ENCODE measurements around the gene GAGE2A. TPM values are rescaled to one million over a fixed set of nuclear protein-coding genes. Genes with fewer than 3 reads are reported as not detected.
"Not testable (repeated sequence)": the region's sequence is repeated elsewhere in the genome, so short reads cannot be mapped to it uniquely, and the experiment has no call there.

Gene GAGE2A
- total and polyA plus RNA-seq, 2 of the 8 experiments (the other 6 are each of a cell fraction or from before 2014, with no cell fraction given), result not detected

DNA sequence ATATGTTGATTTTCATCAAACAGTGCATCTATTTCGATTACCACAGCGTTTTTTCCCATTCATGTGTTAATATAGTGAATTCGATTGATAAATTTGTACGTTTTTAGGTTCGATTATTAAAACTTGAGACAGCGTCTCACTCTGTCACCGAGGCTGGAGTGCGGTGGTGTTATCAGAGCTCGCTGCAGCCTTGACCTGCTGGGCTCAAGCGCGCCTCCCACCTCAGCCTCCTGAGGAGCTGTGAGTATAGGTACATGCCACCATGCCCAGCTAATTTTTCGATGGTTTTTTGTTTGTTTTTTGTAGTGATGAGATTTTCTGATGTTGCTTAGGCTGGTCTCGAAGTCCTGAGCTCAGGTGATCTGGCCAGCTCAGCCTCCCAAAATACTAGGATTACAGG lies 20.1 kb upstream of the GAGE2A start:
- POLR2A ChIA-PET (ENCODE audit: partially characterized antibody); H2BK15ac ChIP-seq (ENCODE audit: low read length); H4K5ac ChIP-seq (ENCODE audit: insufficient read length, low read depth, low read length); H3K27ac ChIP-seq (ENCODE audit: low read depth, low read length); H2AFZ ChIP-seq (ENCODE audit: low read length); H2BK12ac ChIP-seq (ENCODE audit: low read depth, low read length); H2BK20ac ChIP-seq (ENCODE audit: low read length); H3K9ac ChIP-seq (replicated peaks in 1 of 4; ENCODE audit: extremely low read depth in 1 of 4, low read depth in 3 of 4, low read length in 3 of 4); FAIRE-seq; H2BK120ac ChIP-seq (replicated peaks; ENCODE audit: low read depth, low read length); H3K4me2 ChIP-seq (ENCODE audit: insufficient read depth in 1 of 2, low read depth in 2 of 2, low read length in 2 of 2); H2BK5ac ChIP-seq (ENCODE audit: low read depth, low read length); H3K4ac ChIP-seq (replicated peaks; ENCODE audit: insufficient read length, low read depth, low read length); DNase-seq (ENCODE audit: low read depth in 1 of 2, low spot score in 2 of 2); H3K36me3 ChIP-seq (ENCODE audit: control insufficient read depth in 2 of 4, insufficient read depth in 4 of 4, low read length in 3 of 4); H3K79me2 ChIP-seq (ENCODE audit: control insufficient read depth in 1 of 2, insufficient read depth in 2 of 2, low read length in 2 of 2); H3K4me1 ChIP-seq (replicated peaks in 1 of 4; ENCODE audit: control insufficient read depth in 3 of 4, insufficient read depth in 4 of 4, low read length in 3 of 4); H3K14ac ChIP-seq (ENCODE audit: insufficient read length); H4K91ac ChIP-seq (replicated peaks; ENCODE audit: insufficient read length, low read length); H2AK5ac ChIP-seq (ENCODE audit: low read depth, low read length); H3K9me3 ChIP-seq (ENCODE audit: insufficient read depth in 2 of 2, low read depth in 1 of 2, low read length in 1 of 2); H3K27me3 ChIP-seq (replicated peaks in 1 of 4; ENCODE audit: control insufficient read depth in 3 of 4, extremely low read depth in 1 of 4, insufficient read depth in 3 of 4, low read length in 3 of 4); H3K4me3 ChIP-seq (ENCODE audit: extremely low read depth in 1 of 4, insufficient read depth in 2 of 4, low read depth in 3 of 4, low read length in 4 of 4); H4K20me1 ChIP-seq (replicated peaks in 1 of 2; ENCODE audit: control insufficient read depth in 1 of 2, insufficient read depth in 2 of 2, low read length in 2 of 2); H4K8ac ChIP-seq (ENCODE audit: extremely low read depth, insufficient read depth, low read length); H3K56ac ChIP-seq (replicated peaks; ENCODE audit: insufficient read length, low read depth, low read length); H3K23me2 ChIP-seq (ENCODE audit: low read depth, low read length); H3K23ac ChIP-seq (ENCODE audit: insufficient read length); CTCF ChIA-PET (ENCODE audit: partially characterized antibody); H3K79me1 ChIP-seq (ENCODE audit: low read depth, low read length); H3K18ac ChIP-seq (ENCODE audit: extremely low read depth, low read length): not testable (repeated sequence)
- 99% methylated on average over 7 of the region's 13 CpGs; no CpG with 5 or more reads in 1 of the 2 experiments for WGBS, 2 experiments (ENCODE audit: extremely low coverage in 1 of 2, insufficient coverage in 1 of 2, insufficient read length in 1 of 2, insufficient replicate concordance in 2 of 2, low coverage in 1 of 2, low lambda C conversion rate in 2 of 2, missing lambda C conversion rate in 1 of 2)

GRCh38 chrX:49570100-49570499 lies 19.2 kb upstream of the GAGE2A start, which contains the start of gene GAGE12G:
TSS of gene GAGE12G (plus strand) at chrX:49570400. CDS start at chrX:49571555, 1,155 bp downstream.
- H3K4me3 ChIP-seq (ENCODE audit: extremely low read depth in 1 of 4, insufficient read depth in 2 of 4, low read depth in 3 of 4, low read length in 4 of 4); FAIRE-seq; H2BK120ac ChIP-seq (replicated peaks; ENCODE audit: low read depth, low read length); H2AK5ac ChIP-seq (ENCODE audit: low read depth, low read length); H3K27ac ChIP-seq (ENCODE audit: low read depth, low read length); H4K8ac ChIP-seq (ENCODE audit: extremely low read depth, insufficient read depth, low read length); H3K9ac ChIP-seq (replicated peaks in 1 of 4; ENCODE audit: extremely low read depth in 1 of 4, low read depth in 3 of 4, low read length in 3 of 4); H3K79me2 ChIP-seq (ENCODE audit: control insufficient read depth in 1 of 2, insufficient read depth in 2 of 2, low read length in 2 of 2); H4K20me1 ChIP-seq (replicated peaks in 1 of 2; ENCODE audit: control insufficient read depth in 1 of 2, insufficient read depth in 2 of 2, low read length in 2 of 2); DNase-seq (ENCODE audit: low read depth in 1 of 2, low spot score in 2 of 2); H3K23ac ChIP-seq (ENCODE audit: insufficient read length); H3K9me3 ChIP-seq (ENCODE audit: insufficient read depth in 2 of 2, low read depth in 1 of 2, low read length in 1 of 2); H3K23me2 ChIP-seq (ENCODE audit: low read depth, low read length); CTCF ChIA-PET (ENCODE audit: partially characterized antibody); H4K91ac ChIP-seq (replicated peaks; ENCODE audit: insufficient read length, low read length); H3K27me3 ChIP-seq (replicated peaks in 1 of 4; ENCODE audit: control insufficient read depth in 3 of 4, extremely low read depth in 1 of 4, insufficient read depth in 3 of 4, low read length in 3 of 4); H3K4me2 ChIP-seq (ENCODE audit: insufficient read depth in 1 of 2, low read depth in 2 of 2, low read length in 2 of 2); H3K56ac ChIP-seq (replicated peaks; ENCODE audit: insufficient read length, low read depth, low read length); H2BK20ac ChIP-seq (ENCODE audit: low read length); H2BK15ac ChIP-seq (ENCODE audit: low read length); POLR2A ChIA-PET (ENCODE audit: partially characterized antibody); H4K5ac ChIP-seq (ENCODE audit: insufficient read length, low read depth, low read length); H2BK5ac ChIP-seq (ENCODE audit: low read depth, low read length); H3K14ac ChIP-seq (ENCODE audit: insufficient read length); H3K4me1 ChIP-seq (replicated peaks in 1 of 4; ENCODE audit: control insufficient read depth in 3 of 4, insufficient read depth in 4 of 4, low read length in 3 of 4); H3K79me1 ChIP-seq (ENCODE audit: low read depth, low read length); H2AFZ ChIP-seq (ENCODE audit: low read length); H3K4ac ChIP-seq (replicated peaks; ENCODE audit: insufficient read length, low read depth, low read length); H2BK12ac ChIP-seq (ENCODE audit: low read depth, low read length); H3K18ac ChIP-seq (ENCODE audit: extremely low read depth, low read length); H3K36me3 ChIP-seq (ENCODE audit: control insufficient read depth in 2 of 4, insufficient read depth in 4 of 4, low read length in 3 of 4): not testable (repeated sequence)
- no CpG with 5 or more reads among the region's 16 CpGs for WGBS, 2 experiments (ENCODE audit: extremely low coverage in 1 of 2, insufficient coverage in 1 of 2, insufficient read length in 1 of 2, insufficient replicate concordance in 2 of 2, low coverage in 1 of 2, low lambda C conversion rate in 2 of 2, missing lambda C conversion rate in 1 of 2)

All from H1 (cell line).